ENCODE measurements around the gene SYPL2.

Gene SYPL2

GRCh38 chr1:109493805-109494539 is 27.6 kb downstream of the SYPL2 start, which contains the start of gene CYB561D1:
Gene CYB561D1, plus strand, starts transcription at chr1:109494094. Its CDS starts 46 bp downstream, at chr1:109494140.
- DNase-seq = peak; percentile 49

GRCh38 chr1:109495738-109496137 is 29.4 kb downstream of the SYPL2 start:
- no peak for DNase-seq

GRCh38 chr1:109497449-109498160 is 31.3 kb downstream of the SYPL2 start:
- DNase-seq = no peak

GRCh38 chr1:109498161-109498801 is 31.9 kb downstream of the SYPL2 start:
- no peak for DNase-seq

- no peak for DNase-seq
Measured at GRCh38 chr1:109499081-109499480, 32.7 kb downstream of the SYPL2 start.

- DNase-seq = no peak
Measured at GRCh38 chr1:109499661-109500536, 33.6 kb downstream of the SYPL2 start.

- no peak for DNase-seq
Measured at GRCh38 chr1:109500941-109501381, 34.6 kb downstream of the SYPL2 start.

- DNase-seq = no peak
Measured at GRCh38 chr1:109501644-109502363, 35.5 kb downstream of the SYPL2 start.

GRCh38 chr1:109502364-109502851 is 36.1 kb downstream of the SYPL2 start:
- no peak for DNase-seq

- no peak for DNase-seq
Measured at GRCh38 chr1:109503935-109504334, 37.6 kb downstream of the SYPL2 start.

GRCh38 chr1:109504974-109505373 is 38.6 kb downstream of the SYPL2 start:
- no peak for DNase-seq

- no peak for DNase-seq
Measured at GRCh38 chr1:109508001-109508872, 41.9 kb downstream of the SYPL2 start.

- no peak for DNase-seq
Measured at GRCh38 chr1:109508873-109509175, 42.5 kb downstream of the SYPL2 start.

- DNase-seq = no peak
Measured at GRCh38 chr1:109509176-109510134, 43.1 kb downstream of the SYPL2 start, which contains the start of gene AMIGO1. Gene AMIGO1, minus strand, starts transcription at chr1:109509727. Its CDS starts 815 bp downstream, at chr1:109508912.

- no peak for DNase-seq
Measured at GRCh38 chr1:109513110-109513710, 46.9 kb downstream of the SYPL2 start.

- no peak for DNase-seq
Measured at GRCh38 chr1:109514846-109515245, 48.5 kb downstream of the SYPL2 start.

GRCh38 chr1:109516872-109517271 is 50.5 kb downstream of the SYPL2 start:
- no peak for DNase-seq

- no peak for DNase-seq
Measured at GRCh38 chr1:109517337-109517736, 51.0 kb downstream of the SYPL2 start.
